DMS53 treated with DMSO at 0.1 percent for 48 hours (cell line): ENCODE data around the gene PTPN7.

Source experiments
- DNase-seq: peaks from one replicate; lab custom pipeline; 2025; ENCODE audit not compliant: unreplicated experiment; lab: John Stamatoyannopoulos, UW

The PTPN7 gene

GRCh38 chr1:202110977-202111376 lies 49.4 kb downstream of the PTPN7 start:
- no peak for DNase-seq

GRCh38 chr1:202107801-202108731 lies 52.3 kb downstream of the PTPN7 start:
- no peak for DNase-seq

GRCh38 chr1:202107321-202107761 lies 53.1 kb downstream of the PTPN7 start:
- DNase-seq: peak; percentile 21

- peak; percentile 80 for DNase-seq
These were observed 53.8 kb downstream of the PTPN7 start for GRCh38 chr1:202106340-202107254.

- DNase-seq: peak; percentile 71
These were observed 54.6 kb downstream of the PTPN7 start for GRCh38 chr1:202105571-202106339.

GRCh38 chr1:202104073-202104472 lies 56.3 kb downstream of the PTPN7 start:
- no peak for DNase-seq

- DNase-seq: no peak
These were observed 59.2 kb downstream of the PTPN7 start for GRCh38 chr1:202101184-202101583.
